GM12878 (cell line): ENCODE measurements around the gene ZNF444. TPM values are rescaled to one million over a fixed set of nuclear protein-coding genes. Genes with fewer than 3 reads are reported as not detected.
A peak's percentile ranks its signal among the peaks of the same experiment; 100 is the strongest.

ENCODE experiments used
- ATAC-seq: fragments of 200-7000 bp; cut with Tn5 transposase; 3 replicates; pipeline ENCODE4 v1.9.1; 2020; ENCODE audit warnings: mild to moderate bottlenecking, moderate library complexity
- BruUV-seq: library from RNA; stranded (reverse); fragments of 400-500 nt; replicated peaks from 2 replicates; lab custom pipeline; 2021; lab: Mats Ljungman, UMichigan
- CTCF ChIA-PET: fragments of 300-600 bp; sonication (Branson Sonifier 250); formaldehyde crosslinking; extraction: SDS; loops from one replicate; lab custom pipeline; 2021; ENCODE audit warnings: inconsistent platforms; lab: Yijun Ruan, JAX
- POLR2A ChIA-PET: fragments of 350-600 bp; formaldehyde crosslinking; extraction: SDS; loops from one replicate; lab custom pipeline; 2021; ENCODE audit warnings: inconsistent platforms; lab: Charles Lee
- RAD21 ChIA-PET: fragments of 300-600 bp; sonication (Branson Sonifier 250); formaldehyde crosslinking; loops from one replicate; lab custom pipeline; 2023; ENCODE audit warnings: antibody characterized with exemption; ENCODE audit not compliant: unreplicated experiment; lab: Charles Lee
- SMC1A ChIA-PET: fragments of 300-600 bp; sonication (Branson Sonifier 250); formaldehyde crosslinking; loops from one replicate; lab custom pipeline; 2023; ENCODE audit not compliant: unreplicated experiment, uncharacterized antibody; lab: Charles Lee
- DNase-seq: peaks from one replicate; pipeline ENCODE4 v3.0.0-alpha.2; 2011; ENCODE audit warnings: low read depth, low spot score
- FAIRE-seq: peaks from 3 replicates; lab custom pipeline; 2011; peaks lifted over from hg19 to GRCh38; lab: Jason Lieb, UNC
- H2AFZ ChIP-seq: 2 replicates; pipeline ENCODE4 v1.6.0; 2011; ENCODE audit warnings: low read depth, low read length, control low read depth; ENCODE audit not compliant: control insufficient read depth
- H3K27ac ChIP-seq: 2 replicates; pipeline ENCODE4 v1.5.1; 2011; ENCODE audit warnings: control low read depth; ENCODE audit not compliant: control insufficient read depth, insufficient read depth
- H3K27me3 ChIP-seq, 2 experiments: replicated peaks in 1 of 2; 2 replicates each; pipeline versions ENCODE4 v1.6.0 to v1.6.1; 2011; ENCODE audit warnings: low read length in 1 of 2; ENCODE audit not compliant: control insufficient read depth in 2 of 2, insufficient read depth in 2 of 2
- H3K36me3 ChIP-seq, 2 experiments: 2 replicates each; pipeline ENCODE4 v1.5.1; 2011; ENCODE audit warnings: low read length in 1 of 2; ENCODE audit not compliant: control insufficient read depth in 2 of 2, insufficient read depth in 2 of 2
- H3K4me1 ChIP-seq: 2 replicates; pipeline ENCODE4 v1.6.1; 2011; ENCODE audit warnings: mild to moderate bottlenecking, low read length, moderate library complexity, mixed read lengths; ENCODE audit not compliant: control insufficient read depth, insufficient read depth
- H3K4me2 ChIP-seq: 2 replicates; pipeline ENCODE4 v1.6.0; 2011; ENCODE audit warnings: control low read depth; ENCODE audit not compliant: control insufficient read depth, insufficient read depth
- H3K4me3 ChIP-seq: fragments of 200-600 bp; sonication (generic); 2 replicates; pipeline ENCODE4 v1.5.1; 2016
- H3K79me2 ChIP-seq: 2 replicates; pipeline ENCODE4 v1.6.0; 2011; ENCODE audit warnings: low read length; ENCODE audit not compliant: control insufficient read depth, insufficient read depth
- H3K9ac ChIP-seq: 2 replicates; pipeline ENCODE4 v1.8.0; 2011; ENCODE audit warnings: low read length, control low read depth, mixed read lengths; ENCODE audit not compliant: control insufficient read depth, insufficient read depth
- H3K9me3 ChIP-seq: replicated peaks from 3 replicates; pipeline ENCODE4 v1.5.1; 2011; ENCODE audit warnings: mild to moderate bottlenecking, low read length; ENCODE audit not compliant: control insufficient read depth, insufficient read depth
- H4K20me1 ChIP-seq: 2 replicates; pipeline ENCODE4 v1.6.0; 2011; ENCODE audit not compliant: control insufficient read depth, insufficient read depth
- BACH1 ChIP-seq: fragments of 450-650 bp; IDR thresholded peaks from 2 replicates; pipeline ENCODE4 v1.6.1; 2017; ENCODE audit warnings: mild to moderate bottlenecking, borderline replicate concordance
- NR2F1 ChIP-seq: fragments of 450-650 bp; conservative IDR thresholded peaks from 2 replicates; pipeline ENCODE4 v1.6.1; 2017; ENCODE audit warnings: mild to moderate bottlenecking
- SMARCA5 ChIP-seq: fragments of 450-650 bp; IDR thresholded peaks from 2 replicates; pipeline ENCODE4 v1.6.1; 2017; ENCODE audit warnings: mild to moderate bottlenecking
- ZNF622 ChIP-seq: fragments of 450-650 bp; IDR thresholded peaks from 2 replicates; pipeline ENCODE4 v1.6.1; 2017; ENCODE audit warnings: mild to moderate bottlenecking, inconsistent platforms
- WGBS: methylation state at CpG from one replicate; pipeline ENCODE4 v1.1.6; 2016; ENCODE audit warnings: low lambda C conversion rate; ENCODE audit not compliant: insufficient replicate concordance, insufficient coverage; ENCODE audit errors: missing lambda C conversion rate; 5-methylcytosine and 5-hydroxymethylcytosine counted together
- in situ Hi-C: fragments of 300-500 bp; cut with MboI; formaldehyde crosslinking; loops from 9 replicates; pipeline ENCODE4 v1.14.3; 2018; ENCODE audit warnings: mixed read lengths
- intact Hi-C: fragments of 100-400 bp; cut with micrococcal nuclease; formaldehyde crosslinking; loops from one replicate; pipeline ENCODE4 v1.14.2; 2022; ENCODE audit not compliant: unreplicated experiment
- polyA plus RNA-seq, 11 experiments: library from polyadenylated mRNA; depleted of rRNA in 4 of 11; unstranded in 6 of 11; stranded (reverse) in 5 of 11; fragments of >200 nt; fragmentation: Nextera tagmentation in 4 of 11; fragmentation: Illumina TruSeq in 1 of 11; extraction: Ambion mirVana in 4 of 11; extraction: Trizol in 1 of 11; gene quantifications; 1 replicate in 1 of 11; 2 replicates in 10 of 11; pipeline versions ENCODE4 v1.2.1 to v1.2.3, GENCODE V29; 2011 to 2016; ENCODE audit warnings: inconsistent platforms in 2 of 11, missing spikeins in 2 of 11, low read depth in 1 of 11
- total RNA-seq, 4 experiments: library from RNA; depleted of rRNA in 3 of 4; stranded (reverse); fragments of >200 nt in 3 of 4; fragmentation: Illumina TruSeq in 1 of 4; extraction: Trizol in 1 of 4; gene quantifications; 2 replicates each; pipeline versions ENCODE4 v1.2.1 to v1.2.3, GENCODE V29; 2013 to 2021

ZNF444 gene
- total and polyA plus RNA-seq, 10 of the 15 experiments (the other 5 are each of a cell fraction or from before 2014, with no cell fraction given), result 0.45 to 28.2 (median 11.6) TPM

GRCh38 chr19:56139847-56140582 lies 1.1 kb upstream of the ZNF444 start:
- TF ChIP-seq BACH1 (0 out of 2 replicates have a peak, but pooled peaks have one; percentile 14), ZNF622 (no peak), NR2F1 (no peak), SMARCA5 (0 out of 2 replicates have a peak, but pooled peaks have one; percentile 40)
- TSS peak; percentile 90 for BruUV-seq
- H2AFZ ChIP-seq, result peak overlapping the region; percentile 91
- H3K27me3 ChIP-seq, result no peaks in the 10 kb centered on the region
- DNase-seq (no peak), ATAC-seq (no peak), FAIRE-seq (no peak)
- H3K27ac ChIP-seq, result peak overlapping the region; percentile 82
- ChIA-PET RAD21 (interaction anchor here (1.2 kb wide), 1 partner anchor 69 kb away, joined by 3 read pairs; no protein-coding TSS in a partner anchor), POLR2A (interaction anchor here (5.6 kb wide), 1 partner anchor 18 kb away, joined by 29 read pairs; the partner anchor contains the start of gene ZNF787), CTCF (interaction anchor here (1.0 to 1.5 kb wide), 2 partner anchors 93 to 209 kb away, joined by 3 read pairs; no protein-coding TSS in a partner anchor), SMC1A (no interaction called here)
- 34% methylated on average over 22 of the region's 22 CpGs for WGBS
- H3K4me1 ChIP-seq, result peaks cover 15% of the 10 kb centered on the region
- intact Hi-C loops, result no loop called here
- H3K79me2 ChIP-seq, result peaks cover 20% of the 10 kb centered on the region
- peak overlapping the region; percentile 82 for H3K9ac ChIP-seq
- H3K36me3 ChIP-seq, result peaks cover 0 to 5% of the 10 kb centered on the region in 2 experiments; a peak in 2 of 4 replicates
- peak overlapping the region; percentile 93 for H3K4me2 ChIP-seq
- H3K9me3 ChIP-seq, result no peaks in the 10 kb centered on the region
- in situ Hi-C loops, result loop anchor here (25.0 kb wide), 1 partner anchor 1672 kb away; the partner anchor contains the start of gene ZNF552
- H4K20me1 ChIP-seq, result no peaks in the 10 kb centered on the region
- H3K4me3 ChIP-seq, result peak overlapping the region; percentile 75
